ENCODE data around the gene SLC5A2.
"Not testable (repeated sequence)": the region's sequence is repeated elsewhere in the genome, so short reads cannot be mapped to it uniquely, and the experiment has no call there.

Gene SLC5A2

DNA sequence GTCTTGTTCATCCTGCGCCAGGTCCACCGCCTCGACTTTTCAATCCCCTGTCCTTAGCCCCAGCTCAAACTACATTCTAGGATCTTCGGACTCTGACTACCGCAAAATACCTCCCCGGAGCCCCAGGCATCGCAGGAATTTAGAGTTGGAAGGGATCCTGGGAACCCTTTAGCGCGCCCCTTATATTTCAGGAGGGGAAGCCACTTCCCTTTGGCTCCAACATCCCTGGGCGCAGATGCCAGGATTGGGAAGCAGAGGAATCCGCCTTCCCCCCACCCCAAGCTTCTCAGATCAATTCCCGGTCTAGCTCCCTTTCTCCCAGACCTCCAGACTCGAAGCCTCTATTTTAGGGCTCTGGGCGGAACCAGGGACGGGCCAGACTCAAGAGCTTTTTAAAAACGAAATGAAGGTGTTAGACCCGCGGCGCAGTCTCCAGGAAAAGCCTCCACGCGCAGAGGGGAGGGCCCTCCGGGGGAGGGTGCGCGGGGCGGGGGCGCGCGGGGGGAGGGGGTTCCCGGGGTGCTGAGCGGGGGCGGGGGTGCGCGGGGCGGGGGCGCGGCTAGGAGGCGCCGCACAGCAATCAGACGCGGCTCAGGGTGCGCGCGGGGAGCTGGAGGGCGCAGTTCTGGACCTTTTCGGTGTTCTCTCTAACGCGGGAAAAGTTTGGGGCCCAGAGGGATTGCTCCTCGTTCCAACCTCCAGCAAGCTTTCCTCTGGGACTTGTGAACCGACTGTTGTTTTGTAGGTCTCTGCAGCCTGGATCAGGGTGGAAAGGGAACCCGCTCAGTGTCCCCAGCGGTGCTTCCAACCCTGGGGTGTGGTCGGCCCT, 46.4 kb downstream of the SLC5A2 start:
- DNase-seq (ENCODE audit: low read depth): peak; percentile 3

- no peak for DNase-seq (ENCODE audit: low read depth)
These were observed 47.0 kb downstream of the SLC5A2 start for GRCh38 chr16:31529937-31530312.

DNA sequence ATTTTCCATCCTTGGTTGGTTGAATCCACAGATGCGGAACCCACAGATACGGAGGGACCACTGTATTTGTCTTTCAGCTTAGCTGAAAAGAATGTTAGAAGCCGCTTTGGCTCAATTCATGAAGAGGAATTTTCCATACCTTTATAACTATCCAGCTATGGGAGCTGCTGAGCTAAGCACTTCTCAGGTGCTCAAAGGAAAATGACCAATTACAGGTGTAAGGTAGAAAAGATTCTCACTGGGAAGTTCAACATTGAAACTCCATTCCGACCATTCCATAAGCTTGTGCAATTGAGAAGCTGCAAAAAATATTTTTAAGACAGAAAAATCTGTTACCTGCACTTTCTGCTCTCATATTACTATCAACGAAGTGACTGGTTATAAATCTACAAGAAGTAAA, 47.5 kb downstream of the SLC5A2 start:
- no peak for DNase-seq (ENCODE audit: low read depth)

- no peak for DNase-seq (ENCODE audit: low read depth)
These were observed 48.2 kb downstream of the SLC5A2 start for GRCh38 chr16:31531096-31531495.

GRCh38 chr16:31532120-31532519, 49.2 kb downstream of the SLC5A2 start:
- DNase-seq (ENCODE audit: low read depth): no peak

- no peak for DNase-seq (ENCODE audit: low read depth)
These were observed 50.0 kb downstream of the SLC5A2 start for GRCh38 chr16:31532896-31533295.

DNA sequence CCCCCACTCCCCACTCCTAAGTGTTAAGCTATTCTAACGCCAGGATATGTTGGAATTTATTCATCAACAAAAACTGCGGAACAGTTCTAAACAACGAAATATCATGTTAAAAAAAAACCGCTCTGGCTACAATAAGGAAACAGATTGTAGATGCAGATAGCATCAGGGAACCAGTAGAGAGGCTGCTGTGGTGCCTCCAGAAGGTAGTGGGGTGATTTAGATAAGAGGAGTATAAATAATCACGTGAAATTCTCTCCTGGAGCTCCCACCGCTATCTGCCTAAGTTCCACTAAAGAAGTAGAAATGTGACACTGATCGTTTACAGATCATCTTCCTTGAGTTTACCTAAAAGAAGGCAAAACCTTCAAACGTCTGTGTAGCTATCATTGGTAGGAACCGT, 52.8 kb downstream of the SLC5A2 start:
- no peak for DNase-seq (ENCODE audit: low read depth)

DNA sequence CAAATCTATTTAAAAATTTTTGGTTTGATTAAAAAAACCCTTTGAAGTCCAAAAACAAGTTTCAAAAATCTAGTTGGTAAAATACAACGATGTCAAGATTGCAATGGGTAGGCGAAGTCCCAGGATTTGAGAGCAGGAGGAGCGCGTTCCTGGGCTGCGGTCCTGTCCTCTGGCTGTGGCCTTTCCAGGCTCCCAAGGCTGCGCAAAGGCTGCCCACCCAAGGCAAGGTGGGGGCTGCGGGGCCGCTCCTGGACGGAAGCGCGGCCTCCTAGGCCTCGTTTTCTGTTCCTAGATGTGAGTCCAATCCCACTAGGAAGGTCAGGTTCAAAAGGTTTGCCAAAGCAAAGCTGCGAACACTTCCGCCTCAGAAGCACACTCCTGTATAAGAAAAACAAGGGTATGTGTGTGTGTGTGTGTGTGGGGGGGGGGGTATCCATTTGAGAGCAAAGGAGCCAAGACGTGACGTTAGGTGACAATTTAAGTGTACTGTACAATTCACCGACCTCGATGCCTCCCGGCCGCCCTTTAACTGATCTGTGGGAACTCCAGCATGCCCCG, 54.0 kb downstream of the SLC5A2 start:
- no peak for DNase-seq (ENCODE audit: low read depth)

- DNase-seq (ENCODE audit: low read depth): no peak
These were observed 54.7 kb downstream of the SLC5A2 start for GRCh38 chr16:31537362-31538242.

- not testable (repeated sequence) for DNase-seq (ENCODE audit: low read depth)
These were observed 55.3 kb downstream of the SLC5A2 start for GRCh38 chr16:31538243-31538598.

DNA sequence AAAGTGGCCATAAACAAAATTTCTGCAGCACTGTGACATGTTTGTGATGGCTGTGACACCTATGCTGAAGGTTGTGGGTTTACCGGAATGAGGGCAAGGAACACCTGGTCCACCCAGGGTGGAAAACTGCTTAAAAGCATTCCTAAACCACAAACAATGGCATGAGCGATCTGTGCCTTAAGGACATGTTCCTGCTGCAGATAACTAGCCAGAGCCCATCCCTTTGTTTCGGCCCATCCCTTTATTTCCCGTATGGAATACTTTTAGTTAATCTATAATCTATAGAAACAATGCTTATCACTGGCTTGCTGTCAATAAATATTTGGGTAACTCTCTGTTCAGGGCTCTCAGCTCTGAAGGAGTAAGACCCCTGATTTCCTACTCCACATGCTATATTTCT, 56.8 kb downstream of the SLC5A2 start:
- DNase-seq (ENCODE audit: low read depth): not testable (repeated sequence)
